ENCODE results near the gene SHC3. TPM values are rescaled to one million over a fixed set of nuclear protein-coding genes. Genes with fewer than 3 reads are reported as not detected.

The SHC3 gene
- total RNA-seq, 8 experiments from 2014 or later, result 4.6 to 40.7 (median 10.7) TPM

DNA sequence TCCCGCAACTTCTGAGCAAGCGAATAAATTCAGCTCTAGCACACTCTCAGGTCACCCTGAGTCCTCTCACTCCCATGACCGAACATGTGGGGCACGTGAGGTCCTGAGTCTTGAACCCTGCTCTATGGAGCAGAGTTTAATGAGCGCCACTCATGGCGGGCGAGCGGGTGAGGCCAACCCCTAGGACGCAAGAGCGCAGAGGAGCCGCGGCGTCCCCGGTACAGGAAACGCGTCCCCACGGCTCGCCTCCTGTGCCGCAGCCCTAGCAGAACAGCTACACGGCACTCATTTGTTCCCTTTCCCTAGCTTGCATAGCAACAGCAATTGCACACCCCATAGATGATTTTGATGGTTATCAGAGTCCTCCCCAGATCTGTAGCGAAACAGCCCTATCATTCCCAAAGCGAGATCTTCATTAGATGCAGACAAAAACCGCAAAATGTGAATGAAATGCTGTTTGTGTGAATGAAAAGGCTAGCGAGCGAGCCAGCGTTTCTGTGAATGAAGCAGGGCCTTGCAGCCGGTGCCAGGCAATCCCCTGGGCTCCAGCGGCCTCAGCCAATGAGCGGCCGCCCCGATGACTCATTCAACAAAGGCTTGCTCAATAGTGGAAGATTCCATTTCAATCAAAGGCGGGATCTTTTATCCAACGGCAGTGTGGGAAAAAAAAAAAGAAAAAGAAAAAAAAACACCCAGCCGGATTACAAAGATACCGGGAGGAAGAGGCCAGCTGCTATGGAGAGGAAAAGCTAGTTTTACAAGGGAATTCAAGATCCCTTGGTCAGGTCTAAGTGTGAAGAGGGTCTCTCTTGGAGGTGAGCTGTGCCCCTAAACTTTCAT lies 1.5 kb upstream of the SHC3 start:
- ATAC-seq (replicated peaks in 6 of 8), result peak; percentile 80 to 91 (median 88)
- Histone ChIP-seq H3K4me1 (replicated peaks in 1 of 2) (peaks cover 15 to 23% of the 10 kb centered on the region in 2 donors), H3K4me3 (peak overlapping the region; percentile 34 to 87 (median 68)), H3K27ac (peak overlapping the region; percentile 62 to 90)
- 0 to 8% (median 1%) methylated on average over 3 to 17 of the region's 35 CpGs; no CpG with 5 or more reads in 1 of the 10 experiments for WGBS, 10 experiments
- in situ Hi-C loops (cut with MboI; ENCODE audit: low pct_unique_long_range_greater_than_20kb in 2 of 9, low sequenced_read_pairs in 9 of 9, unreplicated experiment in 9 of 9), result no loop called here

DNA sequence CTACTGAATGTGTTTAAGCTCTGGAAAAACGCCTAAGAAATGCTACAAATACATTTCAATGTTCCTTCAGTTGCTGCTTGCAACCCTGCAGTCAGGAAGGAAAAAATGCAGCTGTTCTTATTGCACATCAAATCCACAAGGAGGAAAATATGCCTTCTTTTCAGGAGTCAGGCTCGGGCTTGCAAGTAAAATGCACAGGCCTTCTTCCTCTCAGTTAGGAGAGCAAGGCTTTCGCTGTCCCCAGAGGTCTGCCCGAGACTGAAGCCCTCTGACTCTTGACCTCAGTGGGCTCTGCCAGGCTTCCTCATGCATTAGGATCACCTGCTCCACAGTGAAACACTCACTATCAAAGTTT lies 899 bp upstream of the SHC3 start:
- Histone ChIP-seq H3K4me3 (peak overlapping the region; percentile 34 to 87 (median 68)), H3K4me1 (replicated peaks in 1 of 2) (peaks cover 18 to 23% of the 10 kb centered on the region in 2 donors), H3K27ac (peak overlapping the region; percentile 59 to 90)
- in situ Hi-C loops (cut with MboI; ENCODE audit: low pct_unique_long_range_greater_than_20kb in 2 of 9, low sequenced_read_pairs in 9 of 9, unreplicated experiment in 9 of 9), result no loop called here
- 0 to 14% (median 3%) methylated on average over 1 to 4 of the region's 4 CpGs; no CpG with 5 or more reads in 4 of the 10 experiments for WGBS, 10 experiments
- ATAC-seq (replicated peaks in 6 of 8), result peak in 3 of 8 experiments; percentile 0

DNA sequence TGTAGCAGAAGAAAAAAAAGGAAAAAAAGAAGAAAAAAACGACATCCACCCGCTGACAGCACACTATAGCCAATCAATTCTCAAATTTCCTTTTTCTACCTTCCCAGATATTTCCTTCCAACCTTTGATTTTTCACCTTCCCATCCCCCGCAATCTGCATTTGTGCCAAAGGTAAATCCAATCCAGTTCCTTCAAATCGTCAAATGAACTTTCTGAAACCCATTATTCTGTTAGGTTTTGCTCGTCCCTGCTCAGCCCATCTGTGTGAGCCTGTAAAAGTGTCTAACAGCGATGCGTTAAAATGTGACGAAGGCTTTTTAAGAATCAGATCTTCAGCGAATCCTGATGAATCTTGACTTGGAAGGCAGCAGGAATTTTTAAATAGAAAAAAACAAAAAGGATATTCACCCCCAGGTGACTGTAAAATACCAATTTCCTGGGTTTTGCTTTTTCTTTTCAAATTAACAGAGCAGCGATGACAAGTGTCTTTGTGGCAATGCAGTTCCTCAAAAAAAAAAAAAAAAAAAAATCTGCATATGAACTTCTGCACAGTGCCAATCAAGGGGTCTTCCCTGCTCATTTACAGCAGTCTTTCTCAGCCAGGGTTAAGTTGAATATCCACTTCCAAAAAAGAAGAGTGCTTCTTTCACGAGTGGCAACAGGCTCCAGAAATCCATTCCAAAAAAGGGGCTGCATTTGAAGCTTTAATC lies 367 bp upstream of the SHC3 start:
- in situ Hi-C loops (cut with MboI; ENCODE audit: low pct_unique_long_range_greater_than_20kb in 2 of 9, low sequenced_read_pairs in 9 of 9, unreplicated experiment in 9 of 9), result no loop called here
- no peak for ATAC-seq (replicated peaks in 6 of 8)
- Histone ChIP-seq H3K27ac (peak overlapping the region; percentile 59 to 90), H3K4me1 (replicated peaks in 1 of 2) (peaks cover 21 to 23% of the 10 kb centered on the region in 2 donors), H3K4me3 (peak overlapping the region; percentile 50 to 87 (median 68))
- 0 to 86% (median 17%) methylated on average over 1 to 11 of the region's 11 CpGs; no CpG with 5 or more reads in 1 of the 10 experiments for WGBS, 10 experiments

DNA sequence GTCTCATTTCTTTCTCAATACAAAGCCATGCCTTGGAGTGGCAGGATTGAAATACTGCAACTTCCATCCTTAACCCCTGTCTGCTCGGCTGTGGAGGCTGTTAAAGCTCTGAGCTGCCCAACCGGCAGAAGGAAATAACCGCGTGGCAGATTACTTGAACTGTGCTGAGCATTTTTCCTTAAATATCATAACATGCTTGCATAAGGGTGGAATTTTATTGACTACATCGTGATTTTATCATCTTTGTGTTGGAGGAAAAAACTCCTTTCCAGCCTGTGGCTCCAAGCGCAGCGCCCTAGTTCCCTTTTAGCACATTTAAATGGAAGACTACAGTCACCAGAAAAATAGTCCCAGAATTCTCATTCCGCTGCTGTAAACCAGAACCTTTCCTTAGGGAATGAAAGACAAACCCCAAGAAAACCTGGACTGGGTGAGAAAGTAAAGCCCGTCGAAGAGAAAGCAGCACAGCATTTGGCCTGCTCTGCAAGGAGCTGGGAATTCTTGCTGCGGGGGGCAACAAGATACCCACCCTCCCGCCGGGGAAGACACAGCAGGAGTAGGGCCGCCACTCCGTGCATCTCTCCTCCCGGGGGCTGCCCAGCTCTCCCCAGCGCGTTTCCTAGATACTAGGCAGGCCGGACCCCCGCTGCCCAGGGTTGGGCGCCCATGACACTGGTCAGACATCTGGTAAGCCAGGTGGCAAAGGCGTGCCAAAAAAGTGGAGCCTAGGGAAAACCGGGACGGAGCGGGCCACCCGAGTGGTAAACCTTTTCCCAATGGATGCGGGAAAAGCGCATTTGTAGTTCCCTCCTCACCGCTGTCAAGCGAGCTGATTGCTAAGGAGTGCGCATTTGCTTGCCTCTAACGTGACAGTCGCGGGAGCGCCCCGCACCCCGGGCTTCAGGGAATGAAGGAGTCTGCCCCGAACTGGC lies 1.3 kb downstream of the SHC3 start:
- in situ Hi-C loops (cut with MboI; ENCODE audit: low pct_unique_long_range_greater_than_20kb in 2 of 9, low sequenced_read_pairs in 9 of 9, unreplicated experiment in 9 of 9), result no loop called here
- Histone ChIP-seq H3K4me3 (peak overlapping the region; percentile 50 to 87 (median 68)), H3K4me1 (replicated peaks in 1 of 2) (peaks cover 22 to 23% of the 10 kb centered on the region in 2 donors), H3K27ac (no peak overlapping the region)
- WGBS, 10 experiments, result 4 to 80% (median 7%) methylated on average over 1 to 16 of the region's 38 CpGs
- ATAC-seq (replicated peaks in 6 of 8), result peak in 6 of 8 experiments; percentile 1 to 21 (median 3)

GRCh38 chr9:89175828-89176261 lies 2.8 kb downstream of the SHC3 start:
- ATAC-seq (replicated peaks in 6 of 8), result no peak
- WGBS, 10 experiments, result 7 to 83% (median 60%) methylated on average over 2 to 5 of the region's 5 CpGs; no CpG with 5 or more reads in 2 of the 10 experiments
- Histone ChIP-seq H3K27ac (no peak overlapping the region), H3K4me1 (replicated peaks in 1 of 2) (peaks cover 18 to 24% of the 10 kb centered on the region in 2 donors), H3K4me3 (peak overlapping the region in 4 of 5 donors; percentile 59 to 87 (median 70))
- in situ Hi-C loops (cut with MboI; ENCODE audit: low pct_unique_long_range_greater_than_20kb in 2 of 9, low sequenced_read_pairs in 9 of 9, unreplicated experiment in 9 of 9), result no loop called here

DNA sequence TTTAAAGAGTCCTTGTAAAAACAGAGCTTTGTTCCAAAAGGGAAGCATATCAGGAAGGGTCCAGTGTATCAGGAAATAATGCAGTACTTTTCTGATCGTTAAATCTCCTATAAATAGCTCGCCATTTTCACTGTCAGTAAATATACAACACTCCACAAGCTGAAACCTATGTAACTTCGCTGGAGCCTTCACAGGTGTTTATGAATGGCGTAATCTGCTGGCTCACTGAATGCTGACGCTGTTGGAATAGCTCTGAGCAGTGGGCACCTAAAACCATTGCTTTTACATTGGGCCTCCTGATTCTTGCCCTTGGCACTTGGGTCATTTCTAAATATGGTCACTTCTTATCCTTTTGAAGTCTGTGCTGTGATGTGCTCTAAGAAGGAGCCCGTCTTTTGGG lies 4.3 kb downstream of the SHC3 start:
- WGBS, 10 experiments, result 64 to 100% (median 80%) methylated on average over 2 to 6 of the region's 6 CpGs; no CpG with 5 or more reads in 1 of the 10 experiments
- in situ Hi-C loops (cut with MboI; ENCODE audit: low pct_unique_long_range_greater_than_20kb in 2 of 9, low sequenced_read_pairs in 9 of 9, unreplicated experiment in 9 of 9), result no loop called here
- H3K27ac ChIP-seq, result no peak overlapping the region

DNA sequence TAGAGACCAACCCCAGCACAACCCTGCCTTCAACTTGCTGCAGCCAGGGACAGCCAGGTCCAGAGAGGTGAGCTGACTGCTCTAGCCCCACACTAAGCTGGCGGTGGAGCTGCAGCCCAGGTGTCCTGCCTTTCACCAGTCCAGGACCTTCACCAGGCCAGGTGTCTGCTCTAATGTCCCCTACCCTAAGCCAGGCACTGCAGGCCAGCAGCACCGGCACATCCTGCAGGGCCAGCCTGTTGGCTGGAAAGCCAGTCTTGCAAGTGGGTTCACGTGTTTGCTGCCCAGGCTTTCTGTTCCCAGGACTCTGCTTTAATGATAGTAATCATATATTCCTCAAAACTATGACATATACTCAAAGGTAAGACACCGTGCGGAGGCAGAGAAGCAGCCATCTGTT lies 5.5 kb downstream of the SHC3 start:
- WGBS, 10 experiments, result 75 to 94% (median 92%) methylated on average over 1 to 4 of the region's 5 CpGs; no CpG with 5 or more reads in 5 of the 10 experiments
- no peak for ATAC-seq (replicated peaks in 6 of 8)
- Histone ChIP-seq H3K27ac (no peak overlapping the region), H3K4me1 (replicated peaks in 1 of 2) (peaks cover 5 to 17% of the 10 kb centered on the region in 2 donors), H3K4me3 (no peak overlapping the region)
- in situ Hi-C loops (cut with MboI; ENCODE audit: low pct_unique_long_range_greater_than_20kb in 2 of 9, low sequenced_read_pairs in 9 of 9, unreplicated experiment in 9 of 9), result no loop called here

More for the DNA sequence above, 4.3 kb downstream of the SHC3 start:
- peaks cover 11 to 20% of the 10 kb centered on the region in 2 donors for H3K4me1 ChIP-seq (replicated peaks in 1 of 2)
- ATAC-seq (replicated peaks in 6 of 8), result no peak
- H3K4me3 ChIP-seq, result peak overlapping the region in 1 of 5 donors; percentile 10

DNA sequence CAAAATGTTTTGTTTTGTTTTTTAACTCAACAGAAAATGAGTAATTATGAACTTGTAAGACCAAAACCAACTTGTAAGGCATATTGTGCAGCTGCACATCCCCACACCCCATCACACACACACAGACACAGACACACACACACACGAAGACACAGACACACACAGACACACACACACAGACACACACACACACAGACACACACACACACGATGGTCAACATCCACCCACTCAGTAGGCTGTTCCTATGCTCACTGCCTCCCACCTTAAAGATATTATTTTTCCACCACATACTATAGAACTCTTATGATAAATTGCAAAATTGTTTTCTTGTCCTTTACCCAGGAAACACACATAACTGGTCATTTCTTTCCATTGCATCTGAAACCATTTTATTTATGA lies 6.2 kb downstream of the SHC3 start:
- H3K4me1 ChIP-seq (replicated peaks in 1 of 2), result peaks cover 5 to 17% of the 10 kb centered on the region in 2 donors
- in situ Hi-C loops (cut with MboI; ENCODE audit: low pct_unique_long_range_greater_than_20kb in 2 of 9, low sequenced_read_pairs in 9 of 9, unreplicated experiment in 9 of 9), result no loop called here
- WGBS, 10 experiments, result 17 to 73% (median 49%) methylated on average over 1 to 2 of the region's 2 CpGs; no CpG with 5 or more reads in 7 of the 10 experiments
- no peak overlapping the region for H3K27ac ChIP-seq
- H3K4me3 ChIP-seq, result no peak overlapping the region
- ATAC-seq (replicated peaks in 6 of 8), result no peak

DNA sequence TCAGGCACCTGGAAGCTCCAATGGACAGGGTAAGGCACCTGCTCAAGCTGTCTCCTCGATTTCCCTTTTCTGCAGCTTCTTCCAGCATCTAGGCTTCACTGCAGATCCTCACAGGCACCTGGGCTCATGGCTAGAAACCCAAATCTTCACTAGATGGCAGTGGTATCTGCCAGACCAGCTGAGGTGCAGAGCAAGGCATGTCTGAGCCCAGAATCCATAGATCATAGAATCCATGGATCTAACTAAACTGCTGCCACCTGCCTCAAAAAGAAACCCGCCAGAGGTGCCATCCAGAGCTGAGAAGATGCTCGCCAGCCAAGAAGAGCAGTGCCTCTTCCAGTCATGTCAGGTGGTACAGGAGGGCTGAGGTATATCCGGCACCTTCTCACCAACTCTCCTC lies 6.9 kb downstream of the SHC3 start:
- H3K4me1 ChIP-seq (replicated peaks in 1 of 2), result peaks cover 5 to 17% of the 10 kb centered on the region in 2 donors
- no peak overlapping the region for H3K4me3 ChIP-seq
- 20 to 100% (median 84%) methylated on average over 1 to 2 of the region's 4 CpGs; no CpG with 5 or more reads in 3 of the 10 experiments for WGBS, 10 experiments
- no peak overlapping the region for H3K27ac ChIP-seq
- in situ Hi-C loops (cut with MboI; ENCODE audit: low pct_unique_long_range_greater_than_20kb in 2 of 9, low sequenced_read_pairs in 9 of 9, unreplicated experiment in 9 of 9), result no loop called here
- ATAC-seq (replicated peaks in 6 of 8), result peak in 6 of 8 experiments; percentile 29 to 60 (median 41)

- peaks cover 2 to 17% of the 10 kb centered on the region in 2 donors for H3K4me1 ChIP-seq (replicated peaks in 1 of 2)
- in situ Hi-C loops (cut with MboI; ENCODE audit: low pct_unique_long_range_greater_than_20kb in 2 of 9, low sequenced_read_pairs in 9 of 9, unreplicated experiment in 9 of 9), result no loop called here
- H3K4me3 ChIP-seq, result no peak overlapping the region
- H3K27ac ChIP-seq, result no peak overlapping the region
- WGBS, 10 experiments, result 26 to 100% (median 94%) methylated on average over 3 of the region's 3 CpGs; no CpG with 5 or more reads in 2 of the 10 experiments
- no peak for ATAC-seq (replicated peaks in 6 of 8)
These were observed 7.4 kb downstream of the SHC3 start for GRCh38 chr9:89171231-89171630.

DNA sequence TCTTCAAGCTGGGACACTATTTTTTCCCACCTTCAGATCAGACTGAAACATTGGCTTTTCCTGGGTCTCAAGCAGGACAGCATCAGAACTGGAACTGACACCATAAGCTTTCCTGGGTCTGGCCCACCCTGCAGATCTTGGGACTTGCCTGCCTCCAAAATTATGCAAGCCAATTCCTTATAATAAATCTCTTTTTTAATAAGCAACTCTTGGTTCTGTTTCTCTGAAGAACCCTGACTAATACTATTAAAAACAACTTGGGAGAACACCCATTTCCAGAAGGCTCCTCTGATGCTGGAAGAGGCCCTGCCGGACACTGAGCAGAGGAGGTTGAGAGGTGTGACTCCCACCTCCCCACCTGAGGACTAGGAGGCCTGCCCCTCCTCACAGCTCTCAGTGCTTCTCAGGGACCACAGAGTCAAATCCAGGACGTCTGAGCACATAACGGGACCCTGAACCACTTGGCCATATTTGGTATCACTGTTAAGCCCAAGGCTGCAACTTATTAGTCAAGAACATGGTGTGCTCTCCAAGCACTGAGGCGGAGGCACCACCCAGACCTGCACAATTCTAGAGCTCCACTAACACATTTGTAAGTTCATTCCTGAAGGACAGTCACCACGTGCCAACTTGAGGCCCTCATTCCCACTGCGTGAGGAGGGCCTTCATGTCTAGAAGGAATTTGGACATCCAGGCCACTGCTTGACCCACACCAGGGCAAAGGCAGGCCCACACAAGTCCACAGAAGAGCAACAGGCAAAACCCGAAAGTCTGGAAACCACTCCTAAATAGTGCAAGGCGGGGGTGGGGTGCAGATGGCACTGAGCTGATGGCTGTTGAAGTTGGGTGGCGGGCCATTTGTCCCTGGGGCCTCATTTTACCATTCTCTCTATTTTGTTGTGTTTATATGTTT lies 9.5 kb downstream of the SHC3 start:
- WGBS, 10 experiments, result 20 to 100% (median 90%) methylated on average over 1 to 5 of the region's 9 CpGs; no CpG with 5 or more reads in 3 of the 10 experiments
- peaks cover 2 to 8% of the 10 kb centered on the region in 2 donors for H3K4me1 ChIP-seq (replicated peaks in 1 of 2)
- no peak overlapping the region for H3K4me3 ChIP-seq
- ATAC-seq (replicated peaks in 6 of 8), result no peak
- H3K27ac ChIP-seq, result no peak overlapping the region
- in situ Hi-C loops (cut with MboI; ENCODE audit: low pct_unique_long_range_greater_than_20kb in 2 of 9, low sequenced_read_pairs in 9 of 9, unreplicated experiment in 9 of 9), result no loop called here

Data from motor neuron (in vitro differentiated cells).